GM12872 (cell line): ENCODE results near the gene TLE2.

Experiments used
- CTCF ChIP-seq: IDR thresholded peaks from 3 replicates; pipeline ENCODE4 v1.5.1; 2011; ENCODE audit warnings: low read depth, mild to moderate bottlenecking, low read length, moderate library complexity; ENCODE audit not compliant: insufficient read depth

The TLE2 gene

DNA sequence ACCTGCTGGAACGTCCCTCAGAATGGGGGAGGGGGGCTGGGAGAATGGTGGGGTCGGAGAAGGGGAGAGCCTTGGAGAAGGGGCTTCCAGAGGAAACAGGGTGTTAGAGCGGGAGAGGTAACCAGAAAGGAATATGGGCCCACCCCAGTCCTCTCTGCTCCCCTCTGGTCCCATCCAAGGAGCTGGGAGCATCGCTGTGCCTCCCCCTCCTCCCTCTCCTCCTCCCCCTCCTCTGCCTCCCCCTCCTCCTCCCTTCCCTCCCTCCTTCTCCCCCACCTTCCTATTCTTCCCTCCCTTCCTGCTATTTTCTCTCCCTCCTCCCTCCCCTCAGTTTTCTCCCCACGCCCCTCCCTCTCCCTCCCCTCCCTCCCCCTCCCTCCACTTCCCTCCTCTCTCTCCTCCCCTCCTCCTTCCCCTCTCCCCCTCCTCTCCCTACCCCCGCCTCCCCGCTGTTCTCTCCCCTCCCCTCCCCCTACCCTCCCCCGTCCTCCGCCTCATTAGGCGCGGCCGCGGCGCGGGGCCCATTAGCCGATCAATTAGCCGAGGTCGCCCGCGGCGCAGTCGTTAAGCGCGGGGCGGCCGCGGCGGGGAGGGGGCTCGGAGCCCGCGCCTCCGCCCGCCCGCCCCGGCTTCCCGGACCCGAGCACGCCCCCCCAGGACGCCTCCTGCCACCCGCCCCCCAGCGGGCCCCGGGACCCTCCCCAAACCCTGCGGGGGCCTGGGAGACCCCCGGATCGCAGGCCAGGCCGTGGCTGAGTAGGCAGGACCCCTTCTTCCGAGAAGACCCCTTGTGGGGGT is 17.8 kb upstream of the TLE2 start:
- no peak for TF ChIP-seq CTCF

DNA sequence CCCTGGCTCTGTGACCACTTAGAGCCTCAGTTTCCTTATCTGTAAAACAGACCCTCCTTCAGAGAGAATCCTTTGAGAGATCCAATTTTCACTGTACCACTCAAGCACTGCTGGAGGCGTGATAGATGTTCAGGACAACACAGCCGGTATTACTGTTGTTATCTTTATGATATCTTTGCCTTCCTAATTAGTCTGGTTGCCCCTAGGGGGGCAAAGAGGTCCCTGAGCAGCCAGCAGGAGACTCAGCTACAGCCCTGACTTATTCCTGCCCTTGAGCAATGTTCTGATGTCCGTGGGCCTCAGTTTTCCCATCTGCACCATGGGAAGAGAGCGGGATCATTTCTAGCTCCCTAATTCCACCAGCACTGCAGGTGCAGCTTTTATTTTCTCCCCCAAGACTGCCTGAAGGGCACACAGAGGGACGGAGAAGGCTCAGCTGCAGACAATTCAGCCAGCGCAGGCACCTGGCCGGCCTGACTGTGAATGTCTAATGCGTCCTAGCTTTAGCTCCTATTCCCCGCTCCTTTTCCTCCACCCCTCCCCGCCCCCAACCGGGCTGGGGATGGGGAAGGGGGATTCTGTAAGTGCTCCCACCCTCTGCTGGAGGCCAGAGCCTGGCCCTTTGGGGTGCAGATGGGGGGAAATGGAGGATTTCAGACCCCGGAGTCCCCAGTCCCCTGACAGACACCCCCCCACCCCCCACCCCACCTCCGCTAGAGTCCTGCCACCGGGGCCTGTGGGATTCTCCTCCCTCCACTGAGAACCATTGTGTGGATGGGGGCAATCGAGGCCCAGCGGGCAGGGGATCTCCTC is 17.0 kb upstream of the TLE2 start:
- TF ChIP-seq CTCF = no peak

DNA sequence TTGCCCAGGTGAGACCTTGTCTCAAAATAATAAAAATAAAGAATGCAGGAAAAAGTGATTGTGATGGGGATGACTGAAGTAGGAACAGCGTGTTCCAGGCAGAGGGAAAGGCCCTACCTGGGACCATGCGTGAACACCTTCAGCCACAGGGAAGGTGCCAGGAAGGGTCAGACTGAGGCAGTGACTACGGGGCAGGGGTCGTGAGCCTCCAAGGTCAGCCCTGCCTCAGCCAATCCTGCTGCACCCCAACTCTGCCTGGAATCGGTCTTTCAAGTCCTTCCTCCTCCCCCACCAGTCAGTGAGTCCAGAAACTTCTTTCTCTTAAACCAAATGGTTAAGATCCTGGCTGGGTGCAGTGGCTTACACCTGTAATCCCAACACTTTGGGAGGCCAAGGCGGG is 16.1 kb upstream of the TLE2 start:
- no peak for TF ChIP-seq CTCF

GRCh38 chr19:3042621-3043267 is 13.7 kb upstream of the TLE2 start:
- TF ChIP-seq CTCF = no peak

DNA sequence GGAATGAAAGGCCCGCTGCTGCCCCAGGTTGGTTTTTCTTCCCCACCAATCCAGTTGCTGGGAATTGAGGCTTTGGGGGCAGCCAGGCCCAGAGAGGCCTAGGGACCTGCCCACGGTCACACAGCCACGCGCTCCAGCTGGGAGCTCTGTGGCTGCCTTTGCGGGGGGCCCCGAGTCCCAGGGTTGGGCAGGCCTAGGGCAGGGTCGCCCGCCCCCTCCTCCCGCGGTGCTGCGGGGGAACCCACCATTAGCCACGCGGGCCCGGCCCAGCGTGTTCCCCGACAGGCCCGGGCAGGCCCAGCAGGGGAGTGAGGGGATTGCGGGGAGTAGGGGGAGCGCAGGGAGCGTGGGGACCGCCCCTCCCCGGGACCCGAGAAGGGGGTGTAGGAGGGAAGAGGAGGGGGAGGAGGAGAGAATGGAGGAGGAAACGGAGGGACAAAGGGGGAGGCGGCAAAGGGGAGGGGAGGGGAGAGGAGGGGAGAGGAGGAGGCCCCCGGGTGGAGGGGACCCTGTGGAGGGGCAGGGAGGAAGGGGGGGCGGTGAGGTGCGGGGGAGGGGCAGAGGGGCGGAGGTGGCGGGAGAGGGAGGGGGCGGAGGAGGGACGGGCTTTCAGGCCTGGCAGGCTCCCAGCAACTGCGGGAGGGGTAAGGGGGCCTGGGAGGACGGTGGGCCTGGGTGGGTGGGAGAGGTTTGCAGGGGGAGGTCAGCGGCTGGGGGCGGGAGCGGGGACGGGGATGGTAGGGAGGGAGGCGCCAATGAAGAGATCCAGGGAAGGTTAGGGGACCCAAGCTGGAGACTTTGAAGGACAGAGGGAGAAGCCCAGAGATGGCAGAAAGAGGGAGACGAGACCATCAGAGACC is 12.9 kb upstream of the TLE2 start:
- no peak for TF ChIP-seq CTCF

GRCh38 chr19:3041327-3041726 is 12.2 kb upstream of the TLE2 start:
- no peak for TF ChIP-seq CTCF
